ENCODE data around the gene EVI5L. TPM values are rescaled to one million over a fixed set of nuclear protein-coding genes. Genes with fewer than 3 reads are reported as not detected.

The EVI5L gene
- total RNA-seq, 2 donors from 2014 or later, result 6.0 to 12.9 TPM

DNA sequence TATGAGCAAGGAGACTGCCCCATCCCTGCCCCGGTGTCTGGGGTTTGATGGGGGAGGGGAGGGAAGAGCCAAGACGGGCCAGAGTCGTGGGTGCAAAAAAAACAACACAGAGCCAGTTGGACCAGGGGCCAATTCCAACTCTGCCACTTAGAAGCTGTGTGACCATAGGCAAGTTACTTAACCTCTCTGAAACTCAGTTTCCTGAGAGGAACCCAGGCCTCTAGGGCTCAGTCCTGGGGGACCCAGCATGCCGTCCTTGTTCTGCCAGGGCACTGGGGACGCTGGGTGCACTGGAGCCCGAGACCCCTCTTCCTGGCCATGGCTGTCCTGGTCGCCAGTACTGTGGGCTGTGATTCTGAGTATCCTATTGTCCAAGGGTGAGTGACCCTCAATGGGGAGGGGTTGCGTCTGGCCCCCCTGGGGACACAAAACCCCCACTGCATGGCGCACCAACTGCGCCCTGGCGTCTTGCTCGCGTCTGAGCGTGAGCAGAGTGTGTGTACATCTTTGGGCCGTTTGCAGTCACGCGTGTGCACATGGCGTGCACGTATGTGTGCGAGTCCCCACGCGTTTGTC is 42.3 kb upstream of the EVI5L start:
- Histone ChIP-seq H3K36me3 (replicated peaks in 1 of 2; ENCODE audit: insufficient read depth in 1 of 2, low read depth in 2 of 2) (no peaks in the 10 kb centered on the region), H3K27ac (no peak overlapping the region), H3K27me3 (peaks cover 0 to 22% of the 10 kb centered on the region in 2 donors), H3K4me3 (no peak overlapping the region), H3K4me1 (peaks cover 22% of the 10 kb centered on the region), H3K9me3 (no peaks in the 10 kb centered on the region)
- ATAC-seq (no peak), DNase-seq (no peak)
- intact Hi-C loops (cut with DNase I), result no loop called here
- 11 to 12% methylated on average over 3 to 17 of the region's 22 CpGs for whole genome bisulfite sequencing, 2 donors
- TF ChIP-seq POLR2A (IDR thresholded peaks at IDR 0.05), result no peak
- TF ChIP-seq, protein P1, sequence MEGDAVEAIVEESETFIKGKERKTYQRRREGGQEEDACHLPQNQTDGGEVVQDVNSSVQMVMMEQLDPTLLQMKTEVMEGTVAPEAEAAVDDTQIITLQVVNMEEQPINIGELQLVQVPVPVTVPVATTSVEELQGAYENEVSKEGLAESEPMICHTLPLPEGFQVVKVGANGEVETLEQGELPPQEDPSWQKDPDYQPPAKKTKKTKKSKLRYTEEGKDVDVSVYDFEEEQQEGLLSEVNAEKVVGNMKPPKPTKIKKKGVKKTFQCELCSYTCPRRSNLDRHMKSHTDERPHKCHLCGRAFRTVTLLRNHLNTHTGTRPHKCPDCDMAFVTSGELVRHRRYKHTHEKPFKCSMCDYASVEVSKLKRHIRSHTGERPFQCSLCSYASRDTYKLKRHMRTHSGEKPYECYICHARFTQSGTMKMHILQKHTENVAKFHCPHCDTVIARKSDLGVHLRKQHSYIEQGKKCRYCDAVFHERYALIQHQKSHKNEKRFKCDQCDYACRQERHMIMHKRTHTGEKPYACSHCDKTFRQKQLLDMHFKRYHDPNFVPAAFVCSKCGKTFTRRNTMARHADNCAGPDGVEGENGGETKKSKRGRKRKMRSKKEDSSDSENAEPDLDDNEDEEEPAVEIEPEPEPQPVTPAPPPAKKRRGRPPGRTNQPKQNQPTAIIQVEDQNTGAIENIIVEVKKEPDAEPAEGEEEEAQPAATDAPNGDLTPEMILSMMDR (IDR thresholded peaks at IDR 0.05), result no peak

DNA sequence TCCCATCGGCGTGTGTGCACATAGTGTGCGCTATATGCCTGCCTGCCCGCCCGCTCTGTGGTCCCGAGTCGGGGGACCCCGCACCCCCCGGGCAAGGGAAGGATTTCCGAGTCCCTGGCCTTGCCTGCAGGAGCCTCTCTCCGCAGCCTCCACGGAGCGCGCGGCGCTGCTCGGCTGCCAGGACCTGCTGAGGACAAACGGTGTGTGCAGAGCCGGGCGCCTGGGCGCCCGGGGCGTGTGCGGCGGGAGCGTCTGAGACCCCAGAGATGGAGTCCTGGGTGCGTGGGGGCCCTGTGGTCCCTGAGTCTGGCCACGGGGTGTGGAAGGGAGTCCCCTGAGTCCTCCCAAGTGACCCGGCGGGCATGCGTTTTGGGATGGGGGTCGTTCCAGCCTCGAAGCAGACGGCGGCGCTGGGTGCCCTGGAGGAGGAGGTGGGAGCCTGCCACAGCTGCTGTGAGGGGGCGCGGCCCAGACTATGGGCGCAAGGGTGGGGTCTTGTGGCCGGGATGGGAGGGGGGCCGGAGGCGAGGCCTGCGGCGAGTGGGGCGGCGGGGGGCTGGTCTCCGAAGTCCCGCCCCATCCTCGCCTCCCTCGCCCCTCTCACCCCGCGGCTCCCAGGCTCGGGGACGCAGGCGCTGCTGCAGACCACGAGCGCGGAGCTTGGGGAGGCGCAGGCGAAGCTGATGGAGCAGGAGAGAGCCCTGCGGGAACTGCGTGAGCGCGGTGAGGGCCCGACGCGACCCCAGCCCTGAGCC is 41.7 kb upstream of the EVI5L start:
- TF ChIP-seq, protein P1 (IDR thresholded peaks at IDR 0.05), result no peak
- TF ChIP-seq POLR2A (IDR thresholded peaks at IDR 0.05), result no peak
- H3K9me3 ChIP-seq, result no peaks in the 10 kb centered on the region
- H3K4me3 ChIP-seq, result no peak overlapping the region
- WGBS, 2 donors, result 4% methylated on average over 45 of the region's 67 CpGs; no CpG with 5 or more reads in 1 of the 2 donors
- DNase-seq (no peak), ATAC-seq (no peak)
- peaks cover 0 to 19% of the 10 kb centered on the region in 2 donors for H3K27me3 ChIP-seq
- H3K36me3 ChIP-seq (replicated peaks in 1 of 2; ENCODE audit: insufficient read depth in 1 of 2, low read depth in 2 of 2), result no peaks in the 10 kb centered on the region
- H3K27ac ChIP-seq, result no peak overlapping the region
- intact Hi-C loops (cut with DNase I), result no loop called here
- H3K4me1 ChIP-seq, result peaks cover 22% of the 10 kb centered on the region

DNA sequence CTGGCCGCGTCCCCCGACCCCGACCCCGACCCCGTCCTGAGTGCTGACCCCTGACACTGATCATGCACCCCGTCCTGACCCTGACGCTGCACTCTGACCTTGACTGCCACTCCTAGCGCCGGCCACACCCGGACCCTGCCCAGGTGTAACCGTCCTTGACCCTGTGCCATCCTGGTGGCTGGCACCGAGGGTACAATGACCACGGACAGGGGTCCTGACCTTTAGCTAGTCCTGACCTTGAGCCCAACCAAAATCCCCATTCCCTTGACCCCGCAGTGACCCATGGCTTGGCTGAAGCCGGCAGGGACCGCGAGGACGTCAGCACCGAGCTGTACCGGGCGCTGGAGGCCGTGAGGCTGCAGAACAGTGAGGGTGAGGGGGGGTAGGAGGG is 41.1 kb upstream of the EVI5L start:
- DNase-seq, result no peak
- peaks cover 0 to 18% of the 10 kb centered on the region in 2 donors for H3K27me3 ChIP-seq
- no peak for ATAC-seq
- no peaks in the 10 kb centered on the region for H3K9me3 ChIP-seq
- no peak overlapping the region for H3K27ac ChIP-seq
- 2% methylated on average over 19 of the region's 23 CpGs; no CpG with 5 or more reads in 1 of the 2 donors for WGBS, 2 donors
- H3K4me1 ChIP-seq, result peaks cover 22% of the 10 kb centered on the region
- intact Hi-C loops (cut with DNase I), result no loop called here
- H3K4me3 ChIP-seq, result no peak overlapping the region
- H3K36me3 ChIP-seq (replicated peaks in 1 of 2; ENCODE audit: insufficient read depth in 1 of 2, low read depth in 2 of 2), result no peaks in the 10 kb centered on the region
- TF ChIP-seq, protein P1 (IDR thresholded peaks at IDR 0.05), result no peak
- TF ChIP-seq POLR2A (IDR thresholded peaks at IDR 0.05), result no peak

DNA sequence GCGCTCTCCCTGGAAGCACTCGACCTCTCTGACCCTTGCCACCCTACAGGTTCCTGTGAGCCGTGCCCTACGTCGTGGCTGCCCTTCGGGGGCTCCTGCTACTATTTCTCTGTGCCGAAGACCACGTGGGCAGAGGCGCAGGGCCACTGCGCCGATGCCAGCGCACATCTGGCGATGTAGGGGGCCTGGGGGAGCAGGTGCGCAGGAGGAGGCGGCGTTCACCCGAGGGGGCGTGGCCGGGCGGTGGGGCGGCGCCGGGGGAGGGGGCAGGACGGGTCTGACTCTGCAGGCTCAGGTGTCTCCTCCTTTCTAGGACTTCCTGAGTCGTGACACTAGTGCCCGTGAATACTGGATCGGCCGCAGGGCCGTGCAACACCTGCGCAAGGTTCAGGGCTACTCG is 40.6 kb upstream of the EVI5L start:
- Histone ChIP-seq H3K36me3 (replicated peaks in 1 of 2; ENCODE audit: insufficient read depth in 1 of 2, low read depth in 2 of 2) (no peaks in the 10 kb centered on the region), H3K4me3 (no peak overlapping the region), H3K9me3 (no peaks in the 10 kb centered on the region), H3K4me1 (peaks cover 22% of the 10 kb centered on the region), H3K27me3 (peaks cover 0 to 18% of the 10 kb centered on the region in 2 donors), H3K27ac (no peak overlapping the region)
- 2 to 7% methylated on average over 20 to 24 of the region's 31 CpGs for WGBS, 2 donors
- ATAC-seq (no peak), DNase-seq (no peak)
- intact Hi-C loops (cut with DNase I), result no loop called here
- TF ChIP-seq, protein P1 (IDR thresholded peaks at IDR 0.05), result no peak
- TF ChIP-seq POLR2A (IDR thresholded peaks at IDR 0.05), result no peak
